HG02885 (cell line): ENCODE data around the gene IL6.
"Not testable (repeated sequence)": the region's sequence is repeated elsewhere in the genome, so short reads cannot be mapped to it uniquely, and the experiment has no call there.

Experiments used
- ATAC-seq: cut with Tn5 transposase; IDR thresholded peaks from one replicate; pipeline ENCODE4 v1.9.1; 2021; ENCODE audit warnings: mild to moderate bottlenecking; ENCODE audit not compliant: unreplicated experiment, poor library complexity

IL6 gene

DNA sequence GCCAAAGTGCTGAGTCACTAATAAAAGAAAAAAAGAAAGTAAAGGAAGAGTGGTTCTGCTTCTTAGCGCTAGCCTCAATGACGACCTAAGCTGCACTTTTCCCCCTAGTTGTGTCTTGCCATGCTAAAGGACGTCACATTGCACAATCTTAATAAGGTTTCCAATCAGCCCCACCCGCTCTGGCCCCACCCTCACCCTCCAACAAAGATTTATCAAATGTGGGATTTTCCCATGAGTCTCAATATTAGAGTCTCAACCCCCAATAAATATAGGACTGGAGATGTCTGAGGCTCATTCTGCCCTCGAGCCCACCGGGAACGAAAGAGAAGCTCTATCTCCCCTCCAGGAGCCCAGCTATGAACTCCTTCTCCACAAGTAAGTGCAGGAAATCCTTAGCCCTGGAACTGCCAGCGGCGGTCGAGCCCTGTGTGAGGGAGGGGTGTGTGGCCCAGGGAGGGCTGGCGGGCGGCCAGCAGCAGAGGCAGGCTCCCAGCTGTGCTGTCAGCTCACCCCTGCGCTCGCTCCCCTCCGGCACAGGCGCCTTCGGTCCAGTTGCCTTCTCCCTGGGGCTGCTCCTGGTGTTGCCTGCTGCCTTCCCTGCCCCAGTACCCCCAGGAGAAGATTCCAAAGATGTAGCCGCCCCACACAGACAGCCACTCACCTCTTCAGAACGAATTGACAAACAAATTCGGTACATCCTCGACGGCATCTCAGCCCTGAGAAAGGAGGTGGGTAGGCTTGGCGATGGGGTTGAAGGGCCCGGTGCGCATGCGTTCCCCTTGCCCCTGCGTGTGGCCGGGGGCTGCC is at the start of gene IL6:
TSS of gene IL6 (plus strand) at position 294 of the 807 bp plus-strand sequence. CDS start at position 357, 63 bp downstream.
- ATAC-seq: no peak

DNA sequence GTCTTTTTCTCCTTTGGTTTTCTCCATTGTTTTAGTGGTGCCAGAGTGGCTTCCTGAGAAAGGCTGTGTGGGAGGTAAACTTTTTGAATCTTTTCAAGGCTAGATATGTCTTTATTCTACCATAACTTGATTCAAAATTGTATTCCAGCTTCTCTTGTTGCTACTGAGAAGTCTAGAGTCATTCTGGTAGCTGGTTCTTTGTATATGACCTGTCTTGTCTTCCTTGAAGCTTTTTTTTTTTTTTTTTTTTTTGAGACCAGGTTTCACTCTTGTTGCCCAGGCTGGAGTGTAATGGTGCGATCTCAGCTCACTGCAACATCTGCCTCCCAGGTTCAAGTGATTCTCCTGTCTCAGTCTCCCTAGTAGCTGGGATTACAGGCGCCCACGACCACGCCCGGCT is 49.7 kb upstream of the IL6 start:
- peak; percentile 39 for ATAC-seq

DNA sequence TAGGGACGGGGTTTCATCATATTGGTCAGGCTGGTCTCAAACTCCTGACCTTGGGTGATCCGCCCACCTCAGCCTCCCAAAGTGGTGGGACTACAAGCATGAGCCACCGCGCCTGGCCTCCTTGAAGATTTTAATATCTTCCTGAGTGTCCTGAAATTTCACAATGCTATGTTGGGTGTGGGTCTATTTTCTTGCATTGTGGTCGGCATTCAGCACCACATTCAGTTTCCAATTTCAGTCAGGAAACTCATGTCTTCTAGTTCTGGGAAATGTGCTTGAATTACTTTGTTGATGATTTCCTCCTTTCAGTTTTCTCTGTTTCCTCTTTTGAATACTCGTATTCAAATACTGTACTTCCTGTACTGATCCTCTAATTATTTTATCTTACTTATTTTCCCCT is 49.3 kb upstream of the IL6 start:
- no peak for ATAC-seq

DNA sequence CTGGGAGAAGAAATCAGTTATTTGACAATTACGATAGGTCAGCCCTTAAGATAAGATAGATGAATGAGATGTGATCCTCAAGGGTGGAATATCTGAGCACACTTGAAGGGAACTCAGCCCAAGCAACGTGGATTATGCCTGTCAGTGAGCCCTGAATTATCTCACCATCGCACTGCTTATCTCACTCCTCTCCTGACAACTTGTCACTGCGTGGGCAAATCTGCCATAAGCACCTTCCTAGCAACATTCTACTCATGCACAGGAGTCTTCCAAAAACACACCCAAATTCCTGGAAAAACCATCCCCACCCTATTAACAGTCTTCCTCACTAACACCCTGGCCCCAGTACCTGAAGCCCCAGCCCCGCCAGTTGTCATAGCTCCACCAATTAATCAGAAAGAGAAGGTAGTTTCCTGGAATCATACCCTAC is 46.5 kb upstream of the IL6 start:
- ATAC-seq: no peak

DNA sequence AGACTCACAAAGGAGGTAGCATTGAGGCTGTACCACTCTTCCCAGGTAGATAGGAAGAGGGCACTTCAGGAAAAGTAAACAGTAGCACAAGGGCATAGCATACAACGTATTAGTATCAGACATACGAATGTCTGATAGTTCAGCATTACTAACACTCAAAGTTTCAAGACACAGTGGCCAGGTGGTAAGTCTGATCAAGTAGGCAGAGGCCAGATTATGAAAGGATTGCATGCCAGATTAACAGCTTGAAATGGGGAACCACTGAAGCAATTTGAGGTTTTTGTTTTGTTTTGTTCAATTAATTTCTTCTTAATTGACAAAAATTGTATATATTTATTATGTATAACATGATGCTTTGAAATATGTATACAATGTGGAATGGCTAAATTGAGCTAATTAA is 45.7 kb upstream of the IL6 start:
- ATAC-seq: no peak

DNA sequence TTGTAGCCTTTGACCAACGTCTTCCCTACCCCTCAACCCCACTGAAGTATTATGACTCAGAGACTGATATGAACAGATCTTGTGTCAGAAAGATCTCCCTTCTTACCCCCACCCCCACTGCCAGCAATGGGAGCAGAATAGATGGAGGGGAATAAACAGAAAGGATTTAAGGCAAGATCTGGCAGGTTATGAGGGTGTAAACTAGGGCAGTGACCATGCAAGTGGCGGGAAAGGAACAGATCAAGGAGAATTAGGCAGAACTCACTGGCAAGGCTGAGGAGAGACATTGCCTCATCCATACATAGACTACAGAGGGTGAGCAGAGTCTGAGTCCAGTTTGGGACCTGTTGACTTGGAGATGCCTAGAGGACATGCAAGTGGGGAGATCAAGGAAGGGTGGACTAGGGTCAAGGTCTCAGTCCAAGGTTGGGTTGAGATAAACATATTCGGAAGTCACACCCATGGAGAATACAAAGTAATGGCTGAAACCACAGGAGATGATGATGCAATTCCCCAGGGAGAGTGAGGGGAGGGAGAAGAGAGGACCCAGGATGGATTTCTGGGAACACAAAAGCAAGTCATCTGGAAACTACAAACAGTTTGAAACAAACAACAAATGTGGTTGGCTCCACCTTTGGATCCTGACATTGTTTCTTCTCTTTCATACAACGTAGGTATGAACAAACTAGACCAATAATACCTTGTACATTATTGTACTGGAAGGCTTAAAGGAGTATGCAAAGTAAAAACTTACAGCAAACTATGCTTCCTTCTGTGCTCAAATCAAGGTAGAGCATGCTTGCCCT is 44.9 kb upstream of the IL6 start:
- no peak for ATAC-seq

DNA sequence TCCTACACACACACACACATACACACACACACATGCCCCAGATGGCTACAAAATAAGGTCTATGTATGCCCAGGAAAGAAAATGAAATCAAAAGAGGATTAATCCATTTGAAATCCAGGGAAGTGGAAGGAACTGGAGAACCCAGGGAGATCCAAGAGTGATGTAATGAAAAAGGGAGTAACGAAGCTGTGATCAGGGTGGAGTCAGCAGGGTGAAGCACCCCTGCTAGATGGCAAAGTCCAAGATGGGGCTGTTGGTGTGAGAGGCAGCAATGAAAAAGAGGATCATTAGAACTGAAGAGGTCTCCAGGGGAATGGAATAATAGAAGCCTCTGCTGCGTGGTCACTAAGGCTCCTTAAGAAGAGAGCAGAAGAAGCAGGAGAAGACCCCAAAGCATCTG is 43.6 kb upstream of the IL6 start:
- ATAC-seq: no peak

DNA sequence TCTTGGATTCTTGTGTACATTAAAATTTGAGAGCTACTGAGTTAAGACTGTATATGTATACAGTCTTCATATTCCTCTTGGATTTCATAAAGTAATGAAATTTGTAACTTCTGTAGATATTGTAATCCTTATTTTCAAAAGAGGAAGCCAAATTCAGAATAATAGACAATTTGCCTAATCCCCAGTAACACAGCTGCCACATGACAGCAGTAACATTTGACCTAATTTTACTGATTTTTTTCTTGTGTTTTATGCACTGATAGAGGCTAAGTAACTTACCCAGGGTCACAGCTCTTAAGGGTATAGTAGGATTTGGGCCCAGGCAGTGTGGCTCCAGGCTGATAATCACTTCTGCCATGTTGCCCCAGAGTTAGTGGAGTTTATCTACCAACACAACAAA is 40.4 kb upstream of the IL6 start:
- no peak for ATAC-seq

DNA sequence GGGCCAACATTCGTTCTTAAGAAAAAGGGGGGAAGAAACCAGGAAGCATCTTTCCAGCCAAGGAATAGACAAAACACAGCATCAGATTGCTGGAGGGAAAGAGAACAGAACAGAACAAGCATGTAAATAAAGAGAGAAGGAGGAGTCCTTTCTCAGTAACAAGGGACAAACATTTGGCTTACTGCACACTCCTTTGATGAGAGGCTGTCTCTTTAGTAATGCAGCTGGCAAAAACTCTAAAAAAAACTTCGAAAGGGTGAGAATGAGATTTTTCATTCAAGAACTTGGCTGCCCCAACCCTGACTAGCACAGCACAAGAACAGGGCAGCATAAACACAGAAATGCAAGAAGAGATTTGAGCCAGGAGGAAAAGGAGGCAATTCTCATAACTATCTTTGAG is 38.9 kb upstream of the IL6 start:
- ATAC-seq: no peak

DNA sequence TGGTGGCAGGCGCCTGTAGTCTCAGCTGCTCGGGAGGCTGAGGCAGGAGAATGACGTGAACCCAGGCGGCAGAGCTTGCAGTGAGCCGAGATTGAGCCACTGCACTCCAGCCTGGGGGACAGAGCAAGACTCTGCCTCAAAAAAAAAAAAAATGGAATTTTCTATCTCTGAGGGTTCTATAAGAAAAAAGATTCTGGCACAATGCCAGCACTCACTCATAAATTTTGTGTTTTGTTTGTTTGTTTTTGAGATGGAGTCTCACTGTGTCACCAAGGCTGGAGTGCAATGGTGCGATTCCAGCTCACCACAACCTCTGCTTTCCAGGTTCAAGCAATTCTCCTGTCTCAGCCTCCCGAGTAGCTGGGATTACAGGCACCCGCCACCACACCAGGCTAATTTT is 38.1 kb upstream of the IL6 start:
- not testable (repeated sequence) for ATAC-seq

DNA sequence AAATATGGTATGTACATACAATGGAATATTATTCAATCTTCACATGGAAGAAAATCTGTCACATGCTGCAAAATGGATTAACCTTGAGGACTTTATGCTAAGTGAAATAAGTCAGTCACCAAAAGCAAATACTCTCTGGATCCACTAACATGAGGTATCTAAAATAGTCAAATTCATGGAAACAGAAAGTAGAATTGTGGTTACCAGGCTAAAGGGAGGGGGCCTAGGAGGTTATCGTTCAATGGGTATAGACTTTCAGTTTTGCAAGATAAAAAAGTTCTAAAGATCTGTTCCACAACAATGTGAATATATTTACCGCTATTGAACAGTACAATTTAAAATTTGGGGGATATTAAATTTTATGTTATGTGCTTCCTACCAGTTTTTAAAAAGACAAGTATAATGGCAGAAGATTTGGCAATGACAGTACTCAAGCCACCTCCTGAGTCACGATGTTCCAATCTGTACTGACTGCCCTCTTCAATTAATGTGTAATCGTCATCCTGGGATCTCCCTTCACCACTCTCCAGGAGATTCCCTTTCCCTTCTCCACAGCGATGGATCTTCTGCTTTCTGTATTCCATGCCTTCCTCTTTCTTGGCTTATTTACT is 32.3 kb upstream of the IL6 start:
- ATAC-seq: peak; percentile 37

DNA sequence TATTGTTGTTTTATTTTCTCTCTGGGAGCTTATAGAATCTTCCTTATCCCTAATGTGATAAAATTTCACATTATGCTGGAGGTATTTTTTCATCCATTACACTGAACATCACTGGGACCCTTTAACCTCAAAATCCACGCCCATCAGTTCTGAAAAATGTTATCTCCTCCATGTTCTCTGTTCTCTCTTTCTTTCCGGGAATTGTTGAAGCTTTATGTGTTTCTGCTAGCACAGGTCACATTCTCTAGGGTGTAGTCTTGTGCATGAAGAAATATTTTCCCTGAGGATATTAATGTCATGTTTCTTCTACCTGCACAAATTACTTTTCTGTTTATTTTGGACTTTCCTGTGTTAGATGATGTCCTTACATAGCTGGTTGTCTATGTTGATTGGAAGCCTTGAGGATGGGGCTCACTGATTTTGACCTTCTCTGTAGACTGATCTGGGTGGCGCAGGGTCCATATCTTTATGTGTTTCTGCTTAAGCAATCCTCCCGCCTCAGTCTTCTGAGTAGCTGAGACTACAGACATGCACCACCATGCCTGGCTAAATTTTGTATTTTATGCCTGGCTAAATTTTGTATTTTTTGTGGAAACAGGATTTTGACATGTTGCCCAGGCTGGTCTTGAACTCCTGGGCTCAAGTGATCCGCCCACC is 31.4 kb upstream of the IL6 start:
- ATAC-seq: no peak

DNA sequence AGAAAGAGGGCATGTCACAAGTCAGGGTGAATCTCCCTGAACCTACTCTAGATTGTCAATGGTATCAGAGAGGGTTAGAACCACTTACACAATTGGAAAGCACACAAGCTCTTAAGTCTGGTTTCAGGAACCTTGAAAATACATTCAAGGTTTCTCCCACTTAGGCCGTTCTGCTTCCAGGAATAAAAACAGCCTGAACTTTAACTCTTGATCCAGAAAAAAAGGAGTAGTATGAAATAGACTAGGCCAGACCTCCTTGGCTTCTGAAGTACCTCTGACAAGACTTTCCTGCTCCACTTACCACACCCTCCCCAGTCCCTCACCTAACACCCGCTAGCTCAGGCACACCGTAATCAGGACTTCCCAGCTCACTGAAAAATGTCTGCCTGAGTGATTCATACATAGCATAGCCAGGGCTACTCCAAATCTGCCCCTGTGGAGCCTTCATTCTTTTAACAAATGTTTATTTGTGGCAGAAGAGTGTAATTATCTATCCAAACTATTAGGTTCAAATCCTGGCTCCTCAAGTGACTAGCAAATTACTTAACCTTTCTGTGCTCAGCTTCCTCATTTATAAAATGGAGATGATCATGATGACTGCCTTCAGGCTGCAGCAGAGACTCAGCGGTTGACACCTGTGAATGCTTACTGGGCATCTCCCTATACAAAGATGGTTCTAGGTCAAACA is 30.3 kb upstream of the IL6 start:
- no peak for ATAC-seq

DNA sequence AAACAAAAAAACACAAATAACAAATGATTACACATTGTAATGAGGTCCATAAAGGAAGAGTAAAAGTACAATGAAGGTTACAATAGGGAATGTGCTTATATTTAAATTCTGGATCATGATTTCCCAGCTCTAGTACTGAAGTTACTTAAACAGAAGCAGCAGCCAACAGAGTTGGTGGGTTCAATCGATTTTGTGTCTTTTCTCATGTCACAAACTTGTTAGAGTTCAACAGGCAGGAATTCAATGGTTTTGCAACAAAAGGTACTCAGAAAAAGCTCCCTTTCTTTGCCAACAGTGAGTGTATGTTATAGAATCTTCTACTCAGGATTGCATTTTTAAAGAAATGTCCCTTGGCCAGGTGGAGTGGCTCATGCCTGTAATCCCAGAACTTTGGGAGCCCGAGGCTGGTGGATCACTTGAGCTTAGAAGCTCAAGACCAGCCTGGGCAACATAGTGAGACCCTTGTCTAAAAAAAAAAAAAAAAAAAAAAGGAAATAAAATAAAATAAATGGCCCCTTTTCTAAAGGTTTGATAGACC is 29.6 kb upstream of the IL6 start:
- ATAC-seq: no peak

DNA sequence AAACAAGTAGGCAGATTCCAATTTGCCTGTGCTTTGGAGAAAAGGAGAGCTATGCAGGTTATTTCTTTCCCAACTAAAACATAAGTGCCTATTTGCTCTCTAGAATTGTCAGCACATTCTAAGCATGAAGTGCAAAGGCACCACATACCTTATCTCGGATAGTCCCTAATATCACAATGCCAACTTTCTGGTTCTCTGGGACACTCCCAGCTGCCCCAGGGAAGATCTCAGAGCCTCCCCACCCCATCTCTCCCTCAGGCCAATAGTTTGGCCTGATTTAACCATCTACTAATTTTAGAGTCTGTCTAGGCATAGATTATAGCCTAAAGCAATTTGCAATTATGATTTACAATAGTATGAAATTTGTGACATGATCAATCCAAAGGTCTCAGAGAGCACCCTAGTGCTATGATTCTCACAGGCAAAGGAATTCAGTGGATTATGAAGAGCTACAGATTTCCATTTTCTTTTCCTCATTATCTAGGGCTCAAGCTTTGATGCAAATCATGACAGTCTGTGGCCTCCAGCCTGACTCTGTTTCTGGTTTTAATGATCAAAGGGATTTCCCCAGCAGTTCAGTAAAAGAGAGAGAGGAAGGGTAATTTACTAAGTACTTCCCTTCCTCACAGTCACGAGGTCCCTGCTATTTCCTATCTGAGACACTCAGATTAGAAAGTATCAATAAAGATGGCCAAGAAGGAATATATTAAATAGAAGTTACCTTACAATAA is 29.0 kb upstream of the IL6 start:
- peak; percentile 85 for ATAC-seq

DNA sequence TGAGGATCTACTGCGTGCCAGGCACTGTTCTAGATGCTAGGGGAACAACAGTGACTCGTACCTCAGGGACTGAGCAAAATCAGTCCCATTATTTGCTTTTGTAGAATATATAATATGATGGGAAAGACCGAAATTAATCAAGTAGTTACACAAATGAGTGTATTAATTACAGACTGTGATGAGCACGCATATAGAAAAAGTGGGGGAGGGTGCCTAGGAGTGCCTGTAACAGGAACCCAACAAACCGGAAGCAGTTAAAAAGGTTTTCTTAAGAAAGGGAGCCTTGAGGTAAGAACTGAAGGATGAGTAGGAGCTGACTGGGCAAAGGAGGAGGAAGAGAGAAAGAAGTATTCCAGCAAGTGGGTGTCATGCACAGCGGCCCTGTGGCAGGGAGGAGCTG is 28.2 kb upstream of the IL6 start:
- no peak for ATAC-seq

DNA sequence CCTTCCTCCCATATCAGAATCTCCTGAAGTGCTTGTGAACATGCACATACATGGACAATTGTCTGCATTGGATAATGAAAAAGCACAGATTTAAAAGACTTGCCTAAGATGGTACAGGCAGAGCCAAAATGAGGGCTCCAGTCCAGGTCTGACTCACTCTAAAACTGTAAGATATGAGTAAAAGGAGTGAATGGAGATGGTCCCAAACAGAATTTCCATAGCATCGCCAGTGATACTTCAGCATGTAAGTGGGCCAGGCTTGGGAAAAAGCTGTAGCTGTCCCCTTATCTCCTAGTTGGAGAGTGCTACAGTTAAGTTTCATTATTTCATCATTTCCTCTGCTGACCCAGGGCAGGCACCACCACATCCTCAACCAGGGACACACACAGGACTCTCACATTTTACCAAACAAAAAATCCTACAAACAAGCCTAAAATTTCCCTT is 26.4 kb upstream of the IL6 start:
- ATAC-seq: no peak

DNA sequence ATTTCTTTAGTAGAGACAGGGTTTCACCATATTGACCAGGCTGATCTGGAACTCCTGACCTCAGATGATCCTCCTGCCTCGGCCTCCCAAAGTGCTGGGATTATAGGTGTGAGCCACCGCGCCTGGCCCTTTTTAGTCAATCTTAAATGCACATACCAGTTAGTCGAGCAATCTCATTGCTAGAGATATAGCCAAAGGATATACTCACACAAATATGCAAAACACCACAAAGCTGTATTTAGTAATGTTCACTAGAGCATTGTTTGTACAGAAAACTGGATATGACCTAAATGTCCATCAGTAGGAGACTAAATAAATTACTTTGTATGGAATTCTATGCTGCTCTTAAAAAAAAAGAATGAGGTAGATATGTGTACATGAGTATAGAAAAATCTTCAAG is 24.5 kb upstream of the IL6 start:
- ATAC-seq: no peak
